Measurements from ENCODE around the gene CPVL.

The CPVL gene

DNA sequence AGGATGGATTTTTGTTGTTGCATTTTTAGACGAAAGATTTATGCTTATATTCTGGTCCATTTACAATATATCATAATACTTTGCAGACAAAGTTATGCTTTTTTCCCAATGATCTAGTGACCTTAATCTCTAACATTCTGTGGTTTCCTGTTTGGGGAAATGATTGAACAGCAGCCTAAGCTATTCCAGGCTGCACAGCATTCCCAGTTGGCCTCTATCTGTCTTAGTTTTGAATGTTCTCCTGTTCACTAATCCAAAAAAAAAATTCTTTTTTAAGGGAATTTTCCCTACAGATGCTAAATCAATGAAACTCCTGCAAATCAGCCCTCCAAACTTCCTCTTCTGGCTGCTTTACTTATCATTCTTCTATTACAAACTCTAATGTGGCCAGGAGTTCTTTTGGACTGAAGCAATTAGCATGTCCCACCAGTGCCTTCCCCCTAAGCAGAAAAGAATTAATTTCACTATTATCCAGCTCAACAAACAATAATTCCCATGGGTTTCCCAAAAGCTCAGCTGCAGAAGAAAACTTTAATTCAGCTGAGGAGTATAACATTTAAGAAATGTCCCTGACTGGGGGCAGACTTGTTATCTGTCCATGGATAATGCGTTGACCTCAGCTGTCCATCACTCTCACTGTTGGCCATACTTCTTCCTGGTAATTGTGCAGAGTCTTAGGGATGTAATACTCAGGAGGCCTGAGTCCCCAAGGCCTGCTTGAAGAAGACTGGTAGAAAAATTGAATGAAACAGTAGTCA is 106.3 kb downstream of the CPVL start:
- H3K27me3 ChIP-seq (ENCODE audit: control insufficient read depth, low read length): peaks cover 11% of the 10 kb centered on the region
- H4K20me1 ChIP-seq (ENCODE audit: control insufficient read depth, insufficient read depth, low read depth, low read length): no peaks in the 10 kb centered on the region
- H3K27ac ChIP-seq (ENCODE audit: low read depth, low read length): no peak overlapping the region
- no peaks in the 10 kb centered on the region for H3K4me1 ChIP-seq (ENCODE audit: control insufficient read depth, low read length)
- no peak overlapping the region for H3K4me2 ChIP-seq (ENCODE audit: low read length)
- no peaks in the 10 kb centered on the region for H3K79me2 ChIP-seq (ENCODE audit: control insufficient read depth, low read length)
- H3K4me3 ChIP-seq (ENCODE audit: low read length): no peak overlapping the region
- H3F3A ChIP-seq (ENCODE audit: control insufficient read depth, insufficient read depth): no peaks in the 10 kb centered on the region
- H3K36me3 ChIP-seq (ENCODE audit: control insufficient read depth, low read length): no peaks in the 10 kb centered on the region
- H3K9me3 ChIP-seq (ENCODE audit: control insufficient read depth, insufficient read depth, low read length): no peaks in the 10 kb centered on the region
- H3K9me2 ChIP-seq (replicated peaks; ENCODE audit: control insufficient read depth, low read length): no peaks in the 10 kb centered on the region
- TF ChIP-seq EZH2phosphoT487 (IDR thresholded peaks at IDR 0.05; ENCODE audit: borderline replicate concordance, low read length): no peak
- TF ChIP-seq, protein P1, sequence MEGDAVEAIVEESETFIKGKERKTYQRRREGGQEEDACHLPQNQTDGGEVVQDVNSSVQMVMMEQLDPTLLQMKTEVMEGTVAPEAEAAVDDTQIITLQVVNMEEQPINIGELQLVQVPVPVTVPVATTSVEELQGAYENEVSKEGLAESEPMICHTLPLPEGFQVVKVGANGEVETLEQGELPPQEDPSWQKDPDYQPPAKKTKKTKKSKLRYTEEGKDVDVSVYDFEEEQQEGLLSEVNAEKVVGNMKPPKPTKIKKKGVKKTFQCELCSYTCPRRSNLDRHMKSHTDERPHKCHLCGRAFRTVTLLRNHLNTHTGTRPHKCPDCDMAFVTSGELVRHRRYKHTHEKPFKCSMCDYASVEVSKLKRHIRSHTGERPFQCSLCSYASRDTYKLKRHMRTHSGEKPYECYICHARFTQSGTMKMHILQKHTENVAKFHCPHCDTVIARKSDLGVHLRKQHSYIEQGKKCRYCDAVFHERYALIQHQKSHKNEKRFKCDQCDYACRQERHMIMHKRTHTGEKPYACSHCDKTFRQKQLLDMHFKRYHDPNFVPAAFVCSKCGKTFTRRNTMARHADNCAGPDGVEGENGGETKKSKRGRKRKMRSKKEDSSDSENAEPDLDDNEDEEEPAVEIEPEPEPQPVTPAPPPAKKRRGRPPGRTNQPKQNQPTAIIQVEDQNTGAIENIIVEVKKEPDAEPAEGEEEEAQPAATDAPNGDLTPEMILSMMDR (IDR thresholded peaks at IDR 0.05; ENCODE audit: low read depth, low read length, poor library complexity, severe bottlenecking): no peak

DNA sequence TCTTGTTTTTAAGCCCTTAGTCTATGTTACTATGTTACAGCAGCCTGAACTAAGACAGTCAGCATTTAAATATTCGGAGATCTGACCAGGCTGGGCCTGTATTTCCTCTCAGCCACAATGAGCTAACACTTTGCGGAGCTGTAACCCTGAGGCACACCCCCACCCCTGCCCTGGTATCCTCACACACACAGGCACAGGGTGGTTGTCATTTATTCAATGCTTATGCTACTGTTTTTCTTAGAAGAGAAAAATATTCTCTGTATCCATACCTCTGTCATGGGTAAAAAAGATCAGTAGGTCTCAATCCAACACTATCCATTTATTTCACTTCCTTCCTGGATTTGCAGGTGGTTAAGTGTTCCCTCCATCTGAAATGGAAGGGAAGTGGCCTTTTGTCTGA is 107.9 kb downstream of the CPVL start:
- H3K4me2 ChIP-seq (ENCODE audit: low read length): no peak overlapping the region
- no peaks in the 10 kb centered on the region for H3K36me3 ChIP-seq (ENCODE audit: control insufficient read depth, low read length)
- no peaks in the 10 kb centered on the region for H3K9me2 ChIP-seq (replicated peaks; ENCODE audit: control insufficient read depth, low read length)
- no peaks in the 10 kb centered on the region for H3K9me3 ChIP-seq (ENCODE audit: control insufficient read depth, insufficient read depth, low read length)
- H3F3A ChIP-seq (ENCODE audit: control insufficient read depth, insufficient read depth): no peaks in the 10 kb centered on the region
- no peaks in the 10 kb centered on the region for H3K79me2 ChIP-seq (ENCODE audit: control insufficient read depth, low read length)
- peaks cover 11% of the 10 kb centered on the region for H3K27me3 ChIP-seq (ENCODE audit: control insufficient read depth, low read length)
- no peak overlapping the region for H3K4me3 ChIP-seq (ENCODE audit: low read length)
- no peak overlapping the region for H3K27ac ChIP-seq (ENCODE audit: low read depth, low read length)
- H4K20me1 ChIP-seq (ENCODE audit: control insufficient read depth, insufficient read depth, low read depth, low read length): no peaks in the 10 kb centered on the region
- no peaks in the 10 kb centered on the region for H3K4me1 ChIP-seq (ENCODE audit: control insufficient read depth, low read length)
- TF ChIP-seq, protein P1 (IDR thresholded peaks at IDR 0.05; ENCODE audit: low read depth, low read length, poor library complexity, severe bottlenecking): no peak
- TF ChIP-seq EZH2phosphoT487 (IDR thresholded peaks at IDR 0.05; ENCODE audit: borderline replicate concordance, low read length): no peak

DNA sequence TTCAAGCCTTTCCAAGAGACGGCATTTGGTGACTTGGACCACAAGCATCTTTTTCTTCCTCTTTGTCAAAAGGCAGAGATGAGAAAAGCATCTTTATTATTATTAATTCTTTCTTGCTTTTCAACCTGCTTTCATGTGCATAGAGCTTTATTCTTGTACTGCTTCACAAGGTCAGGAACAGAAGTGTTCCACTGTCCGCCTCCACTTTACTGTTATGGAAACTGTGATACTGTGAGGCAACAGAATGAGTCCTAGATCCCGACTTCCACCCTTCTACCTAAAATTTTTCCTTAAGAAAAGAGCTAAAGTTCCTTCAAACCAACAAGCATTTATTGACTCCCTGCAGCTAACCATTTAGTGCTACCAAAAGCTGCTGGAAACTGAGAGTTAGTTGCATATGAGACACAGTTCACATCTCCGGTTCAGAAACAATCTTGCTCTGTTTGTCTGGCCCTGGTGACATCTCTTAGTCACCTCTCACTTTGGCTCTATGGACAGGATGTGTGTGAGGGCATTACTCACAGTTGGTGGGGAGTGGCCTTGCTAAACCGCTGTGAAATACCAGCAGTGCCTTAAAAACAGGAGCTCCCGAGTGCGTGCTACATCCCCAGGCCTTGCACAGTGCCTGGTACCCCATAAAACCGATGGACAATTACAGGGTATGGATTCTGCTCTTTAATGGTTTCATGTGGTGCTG is 111.1 kb downstream of the CPVL start:
- H3F3A ChIP-seq (ENCODE audit: control insufficient read depth, insufficient read depth): no peaks in the 10 kb centered on the region
- H3K4me2 ChIP-seq (ENCODE audit: low read length): no peak overlapping the region
- peaks cover 13% of the 10 kb centered on the region for H3K27me3 ChIP-seq (ENCODE audit: control insufficient read depth, low read length)

More for the DNA sequence above, 111.1 kb downstream of the CPVL start:
- no peaks in the 10 kb centered on the region for H3K79me2 ChIP-seq (ENCODE audit: control insufficient read depth, low read length)
- no peaks in the 10 kb centered on the region for H3K4me1 ChIP-seq (ENCODE audit: control insufficient read depth, low read length)
- no peaks in the 10 kb centered on the region for H3K36me3 ChIP-seq (ENCODE audit: control insufficient read depth, low read length)
- no peak for TF ChIP-seq EZH2phosphoT487 (IDR thresholded peaks at IDR 0.05; ENCODE audit: borderline replicate concordance, low read length)
- TF ChIP-seq, protein P1 (IDR thresholded peaks at IDR 0.05; ENCODE audit: low read depth, low read length, poor library complexity, severe bottlenecking): no peak
- H3K27ac ChIP-seq (ENCODE audit: low read depth, low read length): no peak overlapping the region
- H3K9me3 ChIP-seq (ENCODE audit: control insufficient read depth, insufficient read depth, low read length): no peaks in the 10 kb centered on the region
- no peaks in the 10 kb centered on the region for H4K20me1 ChIP-seq (ENCODE audit: control insufficient read depth, insufficient read depth, low read depth, low read length)
- no peaks in the 10 kb centered on the region for H3K9me2 ChIP-seq (replicated peaks; ENCODE audit: control insufficient read depth, low read length)
- H3K4me3 ChIP-seq (ENCODE audit: low read length): no peak overlapping the region
